GM19238 (cell line): ENCODE results near the gene PSMA2.

Source experiments
- DNase-seq: peaks from one replicate; pipeline ENCODE4 v3.0.0; 2011; ENCODE audit warnings: low spot score; ENCODE audit not compliant: insufficient read length

Gene PSMA2

DNA sequence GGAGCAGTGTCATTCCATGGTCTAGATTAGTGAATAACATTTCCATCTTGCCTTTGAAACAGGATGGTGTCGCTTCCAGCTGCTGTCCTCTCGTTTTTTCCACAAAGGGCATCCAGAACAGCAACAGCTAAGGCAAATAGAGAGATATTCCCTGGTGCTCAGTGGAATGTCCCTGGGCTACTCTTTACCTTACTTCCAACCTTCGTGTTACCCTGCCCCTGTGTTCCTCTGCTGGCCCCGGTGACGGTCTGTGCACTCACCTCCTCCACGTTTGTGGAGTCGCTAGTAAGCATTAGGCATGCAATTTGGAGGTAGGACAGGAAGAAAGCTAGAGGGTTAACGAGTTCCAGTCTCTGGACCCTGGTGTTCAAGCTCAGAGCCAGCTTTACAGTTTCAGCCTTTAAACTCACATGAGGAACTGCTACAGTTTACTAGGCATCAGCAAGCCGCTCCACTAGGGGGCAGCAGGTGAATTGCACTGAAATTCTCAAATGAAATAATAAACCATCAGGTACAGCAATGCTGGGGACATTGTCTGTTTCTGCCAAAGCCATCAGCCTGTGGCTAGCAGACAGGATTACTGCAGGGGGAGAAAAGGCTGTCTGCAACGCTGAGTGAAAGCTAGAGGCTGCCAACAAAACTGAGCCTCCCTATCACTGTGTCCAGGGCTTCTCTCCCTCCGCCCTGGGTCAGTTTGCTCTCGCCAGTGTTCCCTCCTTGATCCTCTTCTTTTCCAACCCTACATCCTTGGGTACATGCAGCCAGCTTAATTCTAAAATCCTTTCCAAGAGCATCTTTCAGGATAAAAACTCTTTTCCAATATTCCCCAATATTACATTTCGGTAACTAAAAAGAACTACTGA lies 9.2 kb upstream of the PSMA2 start:
- peak; percentile 19 for DNase-seq

DNA sequence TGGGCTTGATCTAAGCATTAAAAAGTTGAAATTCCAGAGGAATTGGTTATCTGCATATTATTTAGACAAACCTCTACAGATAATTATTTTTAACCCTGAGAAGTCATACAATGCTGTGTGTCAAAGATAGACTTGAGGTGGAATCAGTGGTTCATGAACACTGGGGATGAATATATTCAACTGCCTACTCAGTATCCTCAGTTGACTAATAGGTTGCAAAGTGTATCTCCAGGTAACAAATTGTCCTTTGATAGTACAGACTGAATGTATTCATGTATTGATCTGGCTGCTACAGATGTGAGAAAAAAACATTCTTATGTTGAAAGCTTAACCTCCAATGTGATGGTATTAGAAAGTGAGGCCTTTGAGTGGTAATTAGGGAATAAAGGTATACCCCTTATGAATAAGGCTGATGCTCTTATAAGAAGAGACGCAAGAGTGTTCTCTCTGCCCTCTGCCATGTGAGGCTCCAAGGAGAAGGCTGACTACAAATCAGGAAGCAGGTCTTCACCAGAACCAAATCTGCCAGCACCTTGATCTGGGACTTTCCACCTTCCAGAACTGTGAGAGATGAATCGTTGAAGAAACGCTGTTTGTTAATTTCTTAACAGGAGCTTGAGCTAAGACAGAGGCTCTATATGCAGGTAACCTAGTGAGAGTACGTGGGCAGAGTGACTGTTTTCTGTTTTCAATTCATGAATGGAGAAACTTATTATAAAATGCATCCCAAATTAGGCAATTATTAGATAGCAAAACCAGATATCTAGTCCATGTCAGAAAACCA lies 7.7 kb upstream of the PSMA2 start:
- DNase-seq: no peak

DNA sequence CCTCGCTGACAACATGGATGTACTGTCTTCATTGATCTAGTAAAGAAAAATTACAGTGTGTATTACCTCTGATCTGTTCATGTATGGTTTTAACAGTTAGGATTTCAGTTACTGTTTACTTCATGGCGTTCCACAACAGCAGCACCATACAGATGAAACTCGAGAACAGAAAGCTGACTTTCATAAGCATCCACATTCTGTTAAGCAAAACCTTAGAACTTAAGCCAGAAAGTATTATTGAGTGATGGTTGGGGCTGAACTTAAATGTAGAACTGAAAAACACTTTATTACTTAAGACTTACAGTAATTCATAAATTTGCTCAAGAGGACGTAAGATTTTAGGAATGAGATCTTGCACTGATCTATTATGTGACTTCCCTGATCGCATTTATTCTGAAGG lies 3.9 kb upstream of the PSMA2 start:
- DNase-seq: no peak

DNA sequence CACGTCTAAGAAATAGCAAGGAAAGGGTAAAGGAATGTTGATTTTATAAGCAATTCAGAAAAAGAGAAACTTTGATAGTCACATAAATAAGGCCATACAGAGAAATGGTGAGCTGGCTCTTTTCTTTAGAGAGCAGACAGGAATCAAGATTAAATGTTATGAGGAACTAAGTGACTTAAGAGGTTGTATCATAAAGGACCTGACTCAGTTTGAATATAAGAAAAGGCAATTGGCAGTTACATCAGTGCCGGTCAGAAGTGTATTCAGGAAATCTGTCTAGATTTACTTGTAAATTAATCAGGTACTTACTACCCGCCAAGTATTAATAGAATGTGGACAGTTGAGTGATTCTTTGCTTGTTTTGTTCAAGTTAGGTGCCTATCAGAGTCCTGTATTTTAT lies 2.3 kb upstream of the PSMA2 start:
- no peak for DNase-seq

DNA sequence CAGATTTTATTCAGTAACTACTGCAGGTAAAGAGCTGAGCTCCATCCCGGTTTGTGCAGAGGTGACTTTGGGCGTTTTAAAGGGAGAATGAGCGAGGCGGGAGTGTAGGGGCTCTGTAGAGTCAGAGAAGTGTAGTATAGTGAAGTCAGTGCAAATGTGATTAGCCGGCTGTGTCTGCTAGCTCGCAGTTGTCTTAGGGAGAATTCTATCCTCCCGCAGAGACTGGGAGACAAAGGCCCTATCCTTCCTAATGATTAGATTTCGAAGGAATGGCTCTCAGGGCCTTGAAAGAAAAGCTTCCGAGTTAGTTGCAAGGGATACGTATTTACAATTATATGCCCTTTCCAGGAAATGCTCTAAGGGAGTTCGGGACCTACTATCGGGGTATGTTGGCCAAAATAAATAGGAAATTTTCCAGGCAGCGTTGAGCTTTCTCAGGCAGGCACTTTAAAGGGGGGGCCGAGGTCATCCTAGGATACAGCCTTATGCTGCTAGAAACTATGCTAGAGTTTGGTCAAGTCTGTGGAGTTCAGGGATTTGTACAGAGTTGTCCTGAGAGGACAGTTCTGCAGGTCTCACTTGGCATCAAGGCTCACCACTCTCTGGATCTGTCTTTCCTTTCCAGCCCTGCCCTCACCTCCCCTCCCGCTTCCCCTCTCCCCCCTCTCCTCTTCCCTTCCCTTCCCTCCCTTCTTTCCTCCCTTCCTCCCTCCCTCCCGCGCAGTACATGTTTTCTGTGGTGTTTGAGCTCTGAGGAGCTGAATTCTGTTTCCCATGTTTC lies 1.0 kb upstream of the PSMA2 start:
- no peak for DNase-seq

DNA sequence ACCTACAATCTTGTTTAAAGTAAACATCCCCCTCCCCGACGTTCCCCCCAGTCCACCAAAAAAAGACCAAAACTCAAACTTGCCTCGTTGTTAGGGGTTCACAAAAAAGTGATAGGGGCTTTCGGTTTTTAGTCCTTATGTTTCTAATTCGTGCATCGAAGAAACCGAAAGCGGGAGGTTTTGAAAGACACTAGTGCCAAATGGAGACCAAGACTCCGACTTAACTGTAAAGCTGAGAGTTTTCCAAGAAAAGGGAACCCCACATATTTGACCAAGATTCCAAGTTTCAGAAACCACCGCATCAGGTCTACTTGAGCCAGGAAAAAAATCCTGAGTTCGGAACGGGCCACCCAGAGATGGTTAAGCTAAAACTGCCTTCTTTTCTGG lies 534 bp downstream of the PSMA2 start:
- DNase-seq: no peak

DNA sequence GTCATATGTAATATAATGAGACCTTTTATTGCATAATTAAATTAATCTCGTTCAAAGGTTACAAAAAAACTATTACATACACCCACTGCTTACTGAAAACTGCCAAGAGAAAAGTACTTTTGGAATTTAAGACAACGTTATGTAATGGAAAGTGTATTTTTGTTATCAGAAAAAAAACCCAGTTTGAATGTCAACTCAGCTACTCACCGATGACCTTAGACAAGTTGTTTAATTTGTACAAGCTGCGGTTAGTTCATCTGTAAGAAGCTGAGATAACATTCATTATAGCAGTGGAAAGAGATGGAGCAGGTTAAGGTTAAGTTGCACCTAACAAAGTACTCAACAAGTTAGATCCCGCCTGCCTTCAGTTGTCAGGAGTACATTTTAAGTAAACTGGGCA lies 1.1 kb downstream of the PSMA2 start:
- no peak for DNase-seq

DNA sequence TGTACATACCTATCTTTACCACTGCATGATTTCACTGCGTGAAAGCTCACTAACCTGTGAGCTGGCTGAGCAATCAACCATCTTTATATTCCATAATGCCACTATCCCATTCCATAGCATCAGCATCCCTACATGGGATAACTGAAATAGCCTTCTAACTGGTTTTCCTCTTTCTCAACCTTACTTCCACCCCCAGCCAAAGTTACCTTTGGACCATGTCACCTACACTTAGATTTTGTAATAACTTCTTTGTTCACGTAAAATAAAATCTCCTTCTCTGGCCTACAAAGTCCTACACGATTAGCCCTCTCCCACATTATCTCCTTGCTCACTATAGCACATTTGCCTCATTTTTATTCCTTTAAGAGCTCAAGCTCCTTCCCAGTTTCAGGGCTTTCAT lies 2.5 kb downstream of the PSMA2 start:
- DNase-seq: no peak

DNA sequence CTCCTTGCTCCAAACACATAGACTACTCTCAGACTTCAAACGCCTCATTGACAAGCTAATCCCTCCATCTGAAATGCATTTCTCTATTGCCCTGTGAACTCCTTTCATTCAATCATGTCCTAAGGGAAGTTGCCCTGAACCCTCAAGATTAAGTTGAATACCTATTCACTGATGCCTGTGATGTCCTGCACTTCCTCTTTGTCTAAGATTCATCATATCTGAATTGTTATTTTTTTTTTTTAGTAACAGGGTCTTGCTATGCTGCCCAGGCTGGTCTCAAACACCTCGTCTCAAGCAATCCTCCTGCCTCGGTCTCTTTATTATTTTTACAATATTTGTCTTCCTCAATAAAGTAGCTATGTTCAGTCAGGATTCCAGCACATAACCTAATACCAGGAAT lies 3.2 kb downstream of the PSMA2 start:
- DNase-seq: no peak

DNA sequence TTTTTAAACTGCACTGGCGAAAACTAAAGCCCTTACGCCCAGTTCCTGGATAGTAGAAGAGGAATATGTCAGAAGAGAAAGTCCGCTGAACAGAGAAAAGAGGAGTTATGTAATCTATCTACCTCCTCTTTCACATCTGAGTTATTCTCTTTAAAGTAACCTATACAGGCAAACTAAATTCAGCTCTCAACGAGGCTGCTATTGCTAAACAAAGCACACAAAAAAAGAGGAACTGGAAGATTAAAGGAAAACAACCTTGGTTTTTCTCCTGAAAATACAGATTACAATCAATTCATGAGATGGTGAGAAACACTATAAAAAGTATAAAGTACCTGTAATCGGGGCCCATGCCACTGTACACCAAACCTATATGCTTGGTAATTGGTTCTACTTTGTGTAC lies 5.8 kb downstream of the PSMA2 start:
- DNase-seq: no peak

DNA sequence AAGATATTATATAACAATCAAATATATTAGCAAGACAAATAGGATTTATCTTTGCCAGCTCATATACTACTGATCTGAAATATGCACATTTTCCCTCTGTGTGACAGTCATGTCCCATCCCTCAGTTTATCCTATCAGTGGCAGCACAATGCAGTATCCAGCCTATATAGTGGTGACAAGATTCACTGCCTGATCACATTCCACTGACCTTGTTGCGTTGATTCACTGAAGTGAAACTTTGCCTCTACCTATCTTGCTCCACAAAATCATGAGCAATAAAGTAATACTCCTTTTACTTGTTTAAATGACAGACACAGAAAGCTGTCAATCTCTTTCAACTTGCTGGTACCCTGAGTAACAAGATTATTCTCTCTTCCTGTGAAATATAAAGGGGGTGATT lies 6.3 kb downstream of the PSMA2 start:
- no peak for DNase-seq

DNA sequence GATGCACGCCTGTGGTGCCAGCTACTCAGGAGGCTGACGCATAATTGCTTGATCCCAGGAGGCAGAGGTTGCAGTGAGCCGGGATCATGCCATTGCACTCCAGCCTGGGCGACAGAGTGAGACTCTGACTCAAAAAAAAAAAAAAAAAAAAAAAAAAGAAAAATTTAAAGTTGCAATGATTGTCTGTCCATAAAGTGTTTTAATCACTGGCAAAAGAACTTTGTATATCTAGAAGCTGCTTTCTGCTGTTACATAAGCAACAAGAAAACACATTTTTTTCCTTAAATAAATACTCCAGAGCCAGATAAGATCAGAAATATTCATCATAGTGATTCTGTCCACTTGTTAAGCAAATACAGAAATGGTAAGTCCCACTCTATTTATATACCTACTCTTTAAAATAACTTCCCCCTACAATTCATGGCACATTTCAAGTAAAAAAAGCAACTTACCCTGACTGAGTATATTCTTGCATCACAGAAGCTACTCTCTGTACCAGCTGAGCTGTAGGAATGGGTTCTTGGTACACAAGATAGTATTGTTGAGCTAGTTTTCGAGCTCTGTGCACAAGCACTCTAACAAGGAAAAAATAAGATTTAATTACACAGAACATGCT lies 7.6 kb downstream of the PSMA2 start:
- no peak for DNase-seq

DNA sequence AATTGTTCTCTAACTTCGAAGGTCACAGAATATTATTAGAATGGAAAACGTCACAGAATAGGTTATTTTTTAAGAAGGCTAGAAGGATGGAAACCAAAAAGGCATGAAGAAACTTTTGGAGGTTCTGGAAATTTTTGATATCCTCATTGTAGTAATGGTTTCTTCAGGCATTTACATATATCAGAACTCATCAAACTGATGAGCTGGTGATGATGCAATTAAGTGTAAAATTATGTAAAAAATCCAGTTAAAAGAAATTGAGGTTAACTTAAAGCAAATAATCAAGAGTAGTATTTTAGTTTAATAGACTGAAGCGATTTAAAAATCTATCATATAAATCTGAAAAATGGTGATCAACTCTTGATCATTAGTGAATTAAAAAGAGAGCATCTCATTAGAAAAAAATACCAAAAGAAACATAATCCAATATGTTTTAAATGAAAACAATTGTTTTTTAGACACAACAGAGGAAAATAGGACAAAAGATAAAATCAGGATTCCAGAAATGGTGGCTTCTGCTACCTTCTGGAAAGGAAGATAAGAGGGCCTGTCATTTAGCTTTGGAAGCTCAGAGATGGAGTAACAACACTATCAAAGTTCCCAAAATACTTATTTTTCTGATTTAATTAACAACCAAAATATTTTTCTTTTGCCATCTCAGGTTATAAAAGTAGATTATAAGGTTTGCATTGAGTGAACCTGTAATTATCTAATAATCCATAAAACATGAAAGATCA lies 9.8 kb downstream of the PSMA2 start:
- DNase-seq: no peak

DNA sequence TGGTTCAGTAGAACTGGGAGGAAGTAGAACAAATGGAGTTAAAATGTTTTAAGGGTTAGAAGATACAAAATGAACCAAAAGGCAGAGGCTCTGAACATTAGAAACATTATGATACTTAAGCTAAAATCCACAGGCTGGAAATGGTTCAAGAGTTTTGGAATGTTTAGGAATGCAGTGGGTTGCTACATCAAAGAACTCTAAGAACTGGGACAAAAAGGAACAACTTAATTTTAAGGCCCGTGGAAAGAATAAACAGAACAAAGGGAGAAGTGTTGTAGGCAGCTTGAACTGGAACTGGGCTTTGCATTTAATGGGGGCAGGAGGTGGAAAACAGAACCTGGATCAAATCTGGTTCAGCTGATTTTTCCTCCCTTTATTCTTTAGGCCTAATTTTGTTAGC lies 16.6 kb downstream of the PSMA2 start:
- no peak for DNase-seq

DNA sequence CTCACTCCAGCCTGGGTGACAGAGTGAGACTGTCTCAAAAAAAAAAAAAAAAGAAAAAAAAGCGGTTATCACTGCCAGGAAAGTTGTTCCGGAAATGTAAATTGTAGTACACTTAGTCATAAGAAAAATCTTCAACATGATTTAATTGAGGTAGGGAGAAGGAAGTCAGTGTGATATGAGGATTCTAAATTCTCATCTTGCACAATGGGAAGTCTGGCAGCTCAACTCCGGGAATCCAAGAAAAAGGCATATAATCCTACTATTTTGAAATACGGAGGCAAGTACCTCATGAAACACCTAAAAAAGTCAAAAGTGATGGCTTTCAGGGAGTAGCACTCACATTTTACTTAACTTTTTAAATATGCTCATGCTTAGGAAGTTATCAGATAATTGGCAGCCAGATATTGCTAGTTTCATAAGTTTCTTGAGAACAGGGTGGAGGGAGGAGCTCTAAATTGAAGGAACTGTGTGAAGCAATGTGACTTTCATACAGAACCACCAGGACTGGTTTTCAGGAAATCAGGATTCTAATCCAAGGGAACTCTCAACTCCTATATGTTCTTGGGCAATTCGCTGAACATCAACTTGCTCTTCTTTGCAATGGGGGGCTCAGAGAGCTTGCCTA lies 17.4 kb downstream of the PSMA2 start:
- no peak for DNase-seq

DNA sequence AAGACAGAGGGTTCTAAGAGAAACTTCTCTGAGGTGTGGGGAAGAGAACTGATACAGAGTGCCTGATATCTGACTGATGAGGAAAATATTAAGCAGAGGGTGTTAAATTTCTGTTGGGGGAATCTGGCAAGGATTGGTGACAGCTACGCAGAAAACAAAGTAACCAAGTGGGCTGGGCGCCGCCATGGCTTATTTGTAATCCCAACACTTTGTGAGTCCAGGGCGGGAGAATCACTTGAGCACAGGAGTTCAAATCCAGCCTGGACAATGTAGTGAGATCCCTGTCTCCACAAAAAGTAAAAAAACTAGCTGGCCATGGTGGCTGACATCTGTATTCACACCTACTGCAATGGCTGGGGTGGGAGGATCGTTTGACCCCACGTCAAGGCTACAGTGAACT lies 18.0 kb downstream of the PSMA2 start:
- no peak for DNase-seq

DNA sequence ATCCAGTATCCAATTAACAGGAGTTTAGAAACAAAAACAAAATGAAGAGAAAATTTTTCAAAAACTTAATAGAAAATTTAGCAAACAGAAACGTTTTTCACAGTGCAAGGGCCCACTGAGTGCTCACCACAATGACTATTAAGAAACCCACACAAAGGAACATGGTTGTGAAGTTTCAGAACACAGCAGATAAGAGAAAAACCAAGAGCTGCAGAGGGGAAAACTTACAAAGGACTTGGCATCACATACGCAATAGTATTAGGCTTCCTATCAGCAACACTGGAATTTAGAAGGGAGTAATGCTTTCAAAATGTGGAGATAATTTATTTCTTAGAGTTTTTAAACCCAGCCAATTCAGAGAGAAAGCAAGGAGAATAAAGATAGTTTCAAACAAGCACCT lies 18.4 kb downstream of the PSMA2 start:
- DNase-seq: no peak

DNA sequence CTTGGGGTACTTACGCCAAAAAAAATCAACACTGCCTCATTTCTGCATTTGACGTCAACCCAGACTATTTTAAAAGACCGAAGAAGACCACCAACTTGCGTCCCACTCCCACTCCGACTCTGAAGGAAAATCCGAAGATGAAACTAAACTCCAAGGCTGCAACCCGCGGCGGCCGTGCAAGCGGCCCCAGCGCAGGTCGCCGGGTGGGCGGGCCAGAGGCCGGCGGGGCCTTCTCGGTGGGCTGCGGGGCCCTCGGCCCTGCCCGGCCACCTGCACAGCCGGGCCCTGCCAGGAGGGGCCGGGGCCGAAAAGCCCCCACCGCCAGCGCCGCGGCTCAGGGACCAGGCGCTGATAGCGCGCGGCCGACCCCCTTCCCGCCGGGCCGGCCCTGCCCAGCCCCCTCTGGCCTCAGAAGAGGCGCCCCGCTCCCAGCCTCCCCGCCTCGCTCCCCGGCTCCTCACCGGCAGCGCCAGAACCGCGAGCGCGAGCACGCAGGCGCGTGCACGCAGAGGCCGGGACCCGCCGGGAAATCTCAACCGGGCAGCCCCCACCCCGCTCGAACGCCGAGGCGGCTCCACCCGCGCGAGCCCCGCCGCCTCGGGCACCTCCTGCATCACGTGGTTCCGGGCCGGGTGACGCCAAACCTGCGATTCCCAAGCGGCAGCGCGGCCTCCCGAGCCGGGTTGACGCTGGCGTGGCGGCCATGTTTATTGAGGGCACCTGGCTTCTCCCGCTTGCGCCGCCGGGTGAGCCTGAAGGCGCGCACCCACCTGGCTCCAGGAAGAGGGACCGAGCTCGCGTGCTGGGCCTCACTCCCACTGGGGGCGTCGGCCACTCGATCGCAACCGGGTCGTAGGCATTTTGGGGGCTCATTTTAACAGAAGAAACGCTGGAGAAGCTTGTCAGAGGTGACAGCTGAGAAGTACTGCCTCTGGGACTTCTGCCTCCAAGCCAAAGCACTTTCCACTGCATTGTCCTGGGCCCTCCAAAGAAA lies 20.2 kb downstream of the PSMA2 start, which contains the start of gene C7orf25:
Gene C7orf25 (minus strand): TSS at position 617 of the 994 bp plus-strand sequence. CDS start 1,170 bp downstream, outside the sequence.
- peak; percentile 87 for DNase-seq

DNA sequence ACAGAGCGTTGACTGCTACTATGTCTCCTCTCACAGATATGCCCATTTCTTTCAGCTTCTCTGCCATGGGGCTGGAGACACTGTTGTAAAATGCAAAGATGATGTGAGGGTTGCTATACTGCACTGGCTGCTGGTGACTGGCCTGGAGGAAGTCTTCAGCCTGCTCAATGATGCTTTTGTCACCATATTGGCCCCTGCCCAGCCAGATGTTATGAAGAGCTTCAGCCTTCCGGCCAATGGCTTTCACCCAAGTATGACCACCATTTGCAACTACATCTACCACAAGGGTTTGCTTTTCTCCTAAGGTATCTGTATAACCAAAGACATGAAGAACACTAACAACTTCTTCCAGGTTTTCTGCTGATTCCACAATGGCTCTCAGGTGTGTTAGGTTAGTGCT lies 21.7 kb downstream of the PSMA2 start:
- DNase-seq: no peak
